HG02610 (cell line): ENCODE measurements around the gene MAP4K1.
A peak's percentile ranks its signal among the peaks of the same experiment; 100 is the strongest.
"Not testable (repeated sequence)": the region's sequence is repeated elsewhere in the genome, so short reads cannot be mapped to it uniquely, and the experiment has no call there.

Source experiments
- ATAC-seq: cut with Tn5 transposase; IDR thresholded peaks from one replicate; pipeline ENCODE4 v1.9.1; 2021; ENCODE audit warnings: mild to moderate bottlenecking, moderate library complexity; ENCODE audit not compliant: unreplicated experiment

Gene MAP4K1

GRCh38 chr19:38579304-38579703 is 38.4 kb downstream of the MAP4K1 start:
- ATAC-seq, result not testable (repeated sequence)

- ATAC-seq, result no peak
These were observed 39.9 kb downstream of the MAP4K1 start for GRCh38 chr19:38577826-38578225.

- no peak for ATAC-seq
These were observed 46.1 kb downstream of the MAP4K1 start for GRCh38 chr19:38571682-38572081.

GRCh38 chr19:38569368-38569983 is 48.3 kb downstream of the MAP4K1 start:
- no peak for ATAC-seq

- no peak for ATAC-seq
These were observed 52.1 kb downstream of the MAP4K1 start for GRCh38 chr19:38565691-38566105.

- ATAC-seq, result no peak
These were observed 52.6 kb downstream of the MAP4K1 start for GRCh38 chr19:38564981-38565690.

GRCh38 chr19:38563475-38563874 is 54.3 kb downstream of the MAP4K1 start:
- no peak for ATAC-seq

- ATAC-seq, result no peak
These were observed 55.7 kb downstream of the MAP4K1 start for GRCh38 chr19:38562096-38562495.

- no peak for ATAC-seq
These were observed 56.1 kb downstream of the MAP4K1 start for GRCh38 chr19:38561658-38562057.

- ATAC-seq, result no peak
These were observed 56.6 kb downstream of the MAP4K1 start for GRCh38 chr19:38561053-38561606.

- peak; percentile 76 for ATAC-seq
These were observed 58.0 kb downstream of the MAP4K1 start for GRCh38 chr19:38559428-38560401.

- not testable (repeated sequence) for ATAC-seq
These were observed 58.8 kb downstream of the MAP4K1 start for GRCh38 chr19:38558933-38559332.

GRCh38 chr19:38557205-38557799 is 60.5 kb downstream of the MAP4K1 start:
- peak; percentile 47 for ATAC-seq

GRCh38 chr19:38556521-38557174 is 61.1 kb downstream of the MAP4K1 start:
- no peak for ATAC-seq

- ATAC-seq, result no peak
These were observed 62.6 kb downstream of the MAP4K1 start for GRCh38 chr19:38555200-38555599.

GRCh38 chr19:38554676-38555141 is 63.0 kb downstream of the MAP4K1 start:
- ATAC-seq, result no peak

- not testable (repeated sequence) for ATAC-seq
These were observed 64.5 kb downstream of the MAP4K1 start for GRCh38 chr19:38553239-38553638.

- peak; percentile 74 for ATAC-seq
These were observed 66.3 kb downstream of the MAP4K1 start for GRCh38 chr19:38551450-38551813.

- no peak for ATAC-seq
These were observed 67.4 kb downstream of the MAP4K1 start for GRCh38 chr19:38550376-38550775.

GRCh38 chr19:38549942-38550341 is 67.8 kb downstream of the MAP4K1 start:
- ATAC-seq, result no peak
